KBM-7 (cell line): Measurements from ENCODE around the gene MYNN.

Source experiments
- DNase-seq: peaks from one replicate; pipeline ENCODE4 v3.0.0-alpha.2; 2015
- in situ Hi-C: fragments of 300-500 bp; cut with MboI; formaldehyde crosslinking; loops from 2 replicates; pipeline ENCODE4 v1.14.3; 2020; ENCODE audit warnings: low sequenced_read_pairs, low pct_unique_long_range_greater_than_20kb, mixed read lengths

The MYNN gene

DNA sequence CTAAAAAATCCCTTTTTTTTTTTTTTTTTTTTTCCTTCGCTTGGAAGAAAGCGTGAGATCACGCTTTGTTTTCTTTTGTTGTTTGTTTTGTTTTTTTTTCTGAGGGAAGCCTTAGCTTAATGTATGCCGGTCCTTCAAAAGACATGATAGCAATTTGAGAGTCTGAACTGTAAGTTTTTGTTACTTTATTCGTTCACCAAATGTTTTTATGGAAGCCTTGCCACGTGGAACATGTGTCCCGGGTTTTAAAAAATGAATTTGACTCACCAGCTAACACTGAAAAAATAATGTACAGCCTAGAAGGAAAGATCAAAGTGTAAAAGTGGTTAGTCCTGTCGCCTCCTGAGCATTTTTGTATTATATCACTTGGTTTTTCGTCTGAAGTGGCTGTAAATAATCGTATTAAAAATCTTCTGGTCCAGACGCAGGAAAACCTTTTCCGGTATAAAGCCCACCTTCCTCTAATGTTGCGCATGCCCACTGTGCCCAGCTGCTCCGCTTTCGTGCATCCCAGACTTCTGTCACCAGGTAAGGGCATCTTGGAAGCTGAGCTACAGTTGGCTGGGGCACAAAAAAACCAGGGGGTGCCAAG, 795 bp upstream of the MYNN start:
- peak; percentile 83 for DNase-seq
- in situ Hi-C loops: no loop called here

DNA sequence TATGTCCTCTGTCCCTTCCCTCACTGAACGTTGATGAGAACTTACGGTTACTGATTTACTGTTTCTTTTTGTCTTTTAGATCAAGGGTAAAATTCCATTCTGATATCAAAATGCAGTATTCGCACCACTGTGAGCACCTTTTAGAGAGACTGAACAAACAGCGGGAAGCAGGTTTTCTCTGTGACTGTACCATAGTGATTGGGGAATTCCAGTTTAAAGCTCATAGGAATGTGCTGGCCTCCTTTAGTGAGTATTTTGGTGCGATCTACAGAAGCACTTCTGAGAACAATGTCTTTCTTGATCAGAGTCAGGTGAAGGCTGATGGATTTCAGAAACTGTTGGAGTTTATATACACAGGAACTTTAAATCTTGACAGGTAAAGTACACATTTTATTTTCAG, 990 bp downstream of the MYNN start:
- in situ Hi-C loops: no loop called here
- DNase-seq: no peak

DNA sequence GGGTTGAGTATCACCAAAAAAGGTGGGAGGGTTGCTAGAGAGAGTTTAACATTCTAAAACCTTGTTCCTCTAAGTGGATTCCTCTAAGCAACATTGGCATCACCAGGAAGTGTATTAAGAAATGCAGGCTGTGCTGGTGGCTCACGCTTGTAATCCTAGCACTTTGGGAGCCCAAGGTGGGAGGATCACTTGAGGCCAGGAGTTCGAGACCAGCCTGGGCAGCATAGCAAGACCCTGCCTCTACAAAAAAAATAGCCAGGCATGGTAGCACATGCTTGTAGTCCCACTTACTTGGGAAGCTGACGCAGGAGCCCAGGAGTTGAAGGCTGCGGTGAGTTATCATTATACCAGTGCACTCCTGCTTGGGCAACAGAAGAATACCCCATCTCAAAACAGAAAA, 4.6 kb downstream of the MYNN start:
- DNase-seq: no peak
- in situ Hi-C loops: no loop called here

DNA sequence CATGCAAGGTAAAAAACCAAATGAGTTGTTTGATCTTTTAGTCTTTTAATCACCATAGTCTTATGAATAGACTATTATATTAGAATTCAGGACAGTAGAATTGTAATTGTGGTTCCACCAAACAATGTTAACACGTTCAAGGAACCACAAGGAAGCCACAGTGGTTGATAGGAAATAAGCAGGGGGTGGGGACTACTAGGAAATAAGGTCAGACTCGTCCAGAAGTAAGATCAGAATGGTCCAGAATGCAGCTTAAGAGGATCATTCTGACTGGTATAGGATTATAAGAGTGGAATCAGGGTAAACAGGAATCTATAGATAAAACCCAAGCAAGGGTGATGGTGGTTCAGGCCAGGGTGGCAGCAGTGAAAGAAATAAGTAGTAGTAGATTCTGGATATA, 7.5 kb downstream of the MYNN start:
- in situ Hi-C loops: no loop called here
- no peak for DNase-seq

DNA sequence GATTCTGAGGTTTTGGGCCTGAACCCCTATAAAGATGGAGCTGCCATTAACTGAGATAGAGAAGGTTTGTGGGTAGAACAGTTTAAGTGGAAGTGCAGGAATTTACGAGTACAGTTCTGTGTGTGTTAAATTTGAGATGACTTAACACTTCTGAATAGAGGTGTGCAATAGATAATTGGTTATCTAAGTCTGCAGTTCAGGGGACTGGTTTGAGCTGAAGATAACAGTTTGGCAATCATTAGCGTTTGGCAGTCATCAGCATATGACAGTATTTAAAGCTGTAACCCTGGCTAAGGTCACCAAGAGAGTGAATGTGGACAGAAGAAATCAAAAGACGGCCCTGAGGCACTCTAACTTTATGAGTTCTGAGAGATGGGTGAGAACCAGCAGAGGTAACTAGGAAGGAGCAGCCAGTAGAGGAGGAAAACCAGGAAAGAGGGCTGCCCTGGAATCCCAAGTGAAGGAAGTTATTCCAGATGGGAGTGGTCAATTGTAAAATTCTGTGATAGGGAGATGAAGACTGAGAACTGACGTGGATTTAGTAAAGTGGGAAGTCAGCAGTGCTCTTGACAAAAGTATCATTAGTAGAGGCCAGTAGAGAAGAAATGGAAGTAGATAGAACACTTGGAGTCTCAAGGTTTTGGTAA, 8.1 kb downstream of the MYNN start:
- in situ Hi-C loops: no loop called here
- DNase-seq: no peak

DNA sequence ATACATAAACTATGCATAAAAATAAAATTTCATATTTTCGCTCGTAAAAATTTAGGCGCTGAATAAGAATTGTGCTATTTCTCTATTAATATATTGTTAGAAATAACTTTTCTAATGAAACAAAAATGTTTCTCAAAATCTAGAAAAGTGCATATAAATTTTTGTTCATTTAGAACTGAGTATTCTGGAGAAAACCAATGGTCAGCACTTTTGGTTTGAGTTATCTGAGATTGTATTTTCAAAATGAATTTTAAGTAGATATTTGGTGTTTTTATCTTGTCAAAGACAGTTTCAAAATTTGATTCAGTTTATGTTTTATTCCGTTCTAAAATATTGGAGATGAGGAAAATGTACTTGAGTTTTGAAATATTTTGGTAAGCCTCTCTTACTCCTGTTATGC, 13.9 kb downstream of the MYNN start:
- no peak for DNase-seq
- in situ Hi-C loops: no loop called here

DNA sequence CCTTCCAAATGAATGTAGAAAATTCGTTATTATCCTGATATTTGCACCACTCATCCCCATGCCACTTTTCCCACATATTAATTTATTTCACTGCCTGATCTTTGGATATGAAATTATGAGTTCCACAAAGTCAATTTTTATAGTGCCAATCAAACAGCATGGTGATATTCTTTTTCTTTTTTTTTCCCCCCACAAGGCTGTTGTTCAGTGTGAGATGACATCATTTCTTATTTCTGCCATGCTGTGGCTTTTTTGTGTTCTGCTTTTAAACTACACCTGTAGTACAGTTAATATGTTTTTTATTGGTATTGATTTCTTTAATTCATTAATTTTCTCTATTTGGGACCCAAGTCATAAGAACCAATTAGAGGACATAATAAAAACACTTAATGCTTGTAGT, 14.6 kb downstream of the MYNN start:
- DNase-seq: no peak
- in situ Hi-C loops: no loop called here

DNA sequence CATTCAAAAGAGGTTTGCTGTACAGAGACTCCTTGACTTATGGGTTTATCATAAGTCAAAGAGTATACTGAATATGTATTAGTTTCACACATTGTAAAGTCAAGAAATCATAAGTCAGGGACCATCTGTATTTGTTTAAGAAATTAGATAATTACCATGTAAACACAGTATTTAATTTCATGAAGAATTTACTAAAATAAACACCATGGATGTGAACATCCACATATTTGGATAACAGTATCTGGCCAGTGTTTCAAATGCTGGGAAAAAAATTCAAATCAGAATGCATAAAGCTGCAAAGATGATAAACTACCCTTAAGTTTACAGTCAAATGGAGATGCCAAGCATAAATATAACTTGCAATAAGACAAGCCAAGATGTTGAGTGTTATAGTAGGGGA, 17.0 kb downstream of the MYNN start:
- in situ Hi-C loops: no loop called here
- no peak for DNase-seq

DNA sequence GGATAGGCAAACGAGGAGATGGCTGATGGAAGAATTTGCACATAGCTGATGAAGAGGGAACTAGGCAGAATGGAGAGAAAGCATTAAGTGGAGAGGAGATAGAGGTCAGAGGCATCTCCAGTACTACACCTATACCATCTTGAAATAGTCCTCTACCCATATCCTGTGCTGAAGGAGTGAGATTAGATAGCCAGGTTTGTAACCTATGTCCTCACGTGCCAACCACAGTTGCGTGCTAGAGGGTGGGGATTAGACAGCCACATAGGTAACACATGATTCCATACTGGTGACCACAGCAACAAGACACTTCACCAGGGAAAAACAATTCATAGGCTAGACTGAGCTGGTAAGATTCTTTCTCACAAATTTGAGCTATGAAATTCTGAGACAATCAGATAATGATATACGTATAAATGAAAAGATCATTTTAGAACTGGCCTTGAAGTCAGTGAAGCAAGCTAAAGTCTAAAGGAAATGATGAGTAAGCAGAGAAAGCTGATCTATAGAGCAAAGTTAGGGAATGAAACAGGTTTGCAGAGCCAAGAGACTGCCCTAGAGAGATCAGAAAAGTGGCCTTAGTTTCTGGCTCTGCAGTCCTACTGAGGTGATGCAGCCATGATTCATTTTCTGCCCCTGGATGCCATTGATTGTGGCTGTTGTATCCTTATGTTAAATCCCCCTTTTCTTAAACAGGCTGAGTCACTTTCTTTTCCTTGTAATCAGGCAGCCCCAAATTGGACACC, 17.7 kb downstream of the MYNN start:
- DNase-seq: no peak
- in situ Hi-C loops: no loop called here

DNA sequence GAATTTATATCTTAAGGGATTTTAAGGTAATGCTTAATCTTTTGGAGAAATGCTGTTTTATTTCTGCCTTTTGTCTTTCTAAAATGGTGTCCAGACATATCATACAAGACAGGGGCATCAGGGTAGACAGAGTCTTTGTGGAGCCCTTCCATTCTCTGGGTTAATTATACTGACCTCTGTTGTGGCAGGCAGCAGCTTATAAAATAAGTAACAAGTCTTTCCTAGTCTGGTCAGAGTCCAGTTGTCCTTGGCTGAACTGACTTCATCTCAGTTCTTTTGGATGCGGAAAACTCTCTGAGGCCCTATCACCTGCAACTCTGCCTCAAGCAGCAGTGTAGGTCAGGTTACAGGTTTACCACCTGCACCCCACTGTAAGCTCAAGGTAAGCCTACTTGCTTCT, 19.2 kb downstream of the MYNN start:
- no peak for DNase-seq
- in situ Hi-C loops: no loop called here

DNA sequence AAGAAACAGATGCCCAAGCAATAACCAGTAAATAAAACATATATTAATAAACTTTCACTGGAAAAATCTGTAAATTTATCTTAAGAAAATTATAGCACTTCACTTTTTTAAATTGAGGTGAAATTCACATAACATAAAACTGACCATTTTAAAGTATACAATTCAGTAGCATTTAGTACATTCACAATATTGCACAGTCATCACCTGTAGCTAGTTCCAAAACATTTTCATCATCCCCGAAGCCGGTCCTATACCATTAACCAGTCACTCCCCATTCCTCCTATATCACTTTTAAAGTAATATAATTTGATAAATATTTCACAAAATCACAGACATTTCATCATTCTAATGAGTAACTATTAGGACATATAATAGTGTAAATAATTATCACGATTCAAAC, 31.5 kb downstream of the MYNN start:
- no peak for DNase-seq
- in situ Hi-C loops: no loop called here

DNA sequence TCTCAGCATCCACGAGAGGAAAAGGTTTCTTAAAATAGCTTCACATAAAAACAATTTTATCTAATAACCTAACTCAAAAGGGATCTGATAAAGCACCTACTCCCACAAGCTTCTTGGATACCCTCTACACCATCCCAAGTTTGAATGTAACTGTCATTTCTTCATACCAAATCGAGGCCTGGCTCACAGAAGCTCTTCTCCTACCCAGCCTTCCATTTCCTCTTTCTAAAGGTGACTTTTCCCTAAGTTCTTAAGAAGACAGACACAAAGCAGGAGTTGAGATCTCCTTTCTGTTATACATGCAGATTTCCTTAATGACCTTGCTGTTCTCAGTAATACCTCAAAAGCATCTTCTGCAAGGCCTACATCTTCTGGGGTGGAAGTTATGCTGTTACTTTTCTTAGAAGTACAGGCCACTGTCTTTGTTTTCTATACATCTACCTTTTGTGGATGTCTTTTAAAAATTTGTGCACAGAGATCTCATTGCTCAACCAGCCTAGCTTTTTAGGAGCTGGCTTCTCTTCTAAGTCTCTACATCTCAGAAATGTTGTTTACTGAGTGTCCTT, 36.1 kb downstream of the MYNN start:
- in situ Hi-C loops: no loop called here
- DNase-seq: peak; percentile 40

DNA sequence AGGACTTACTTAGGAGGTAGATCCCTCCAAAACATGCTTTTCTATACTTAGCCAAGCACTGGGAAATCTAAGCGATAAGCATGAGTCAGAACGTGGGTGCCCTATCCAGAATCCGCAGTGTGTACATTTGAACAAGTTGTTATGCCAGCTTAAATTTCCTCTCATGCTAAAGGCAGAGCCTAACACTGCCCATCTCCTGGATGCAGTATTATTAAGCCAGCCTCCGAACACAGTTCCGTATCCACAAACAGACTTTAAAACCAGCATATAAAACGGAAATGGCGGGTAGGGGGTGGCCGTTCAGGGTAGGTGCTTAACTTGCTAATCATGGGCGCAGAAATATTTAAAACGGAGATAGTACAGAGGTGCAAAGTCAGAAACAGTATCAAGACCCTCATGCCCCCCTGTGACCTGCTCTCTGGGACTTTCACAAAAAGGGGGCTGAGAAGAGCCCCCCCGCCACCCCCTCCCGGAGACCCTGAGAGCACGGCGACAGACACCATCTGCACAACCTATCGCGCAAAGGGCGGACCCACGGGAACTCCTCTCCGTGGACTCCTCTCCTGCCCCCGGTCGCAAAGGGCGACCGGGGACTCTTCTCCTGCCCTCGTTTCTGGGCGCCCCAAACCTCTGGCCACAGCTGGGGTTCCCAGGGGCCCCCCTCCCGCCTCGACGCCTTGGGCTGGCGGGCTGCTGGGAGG, 38.6 kb downstream of the MYNN start:
- DNase-seq: peak; percentile 74
- in situ Hi-C loops: no loop called here

DNA sequence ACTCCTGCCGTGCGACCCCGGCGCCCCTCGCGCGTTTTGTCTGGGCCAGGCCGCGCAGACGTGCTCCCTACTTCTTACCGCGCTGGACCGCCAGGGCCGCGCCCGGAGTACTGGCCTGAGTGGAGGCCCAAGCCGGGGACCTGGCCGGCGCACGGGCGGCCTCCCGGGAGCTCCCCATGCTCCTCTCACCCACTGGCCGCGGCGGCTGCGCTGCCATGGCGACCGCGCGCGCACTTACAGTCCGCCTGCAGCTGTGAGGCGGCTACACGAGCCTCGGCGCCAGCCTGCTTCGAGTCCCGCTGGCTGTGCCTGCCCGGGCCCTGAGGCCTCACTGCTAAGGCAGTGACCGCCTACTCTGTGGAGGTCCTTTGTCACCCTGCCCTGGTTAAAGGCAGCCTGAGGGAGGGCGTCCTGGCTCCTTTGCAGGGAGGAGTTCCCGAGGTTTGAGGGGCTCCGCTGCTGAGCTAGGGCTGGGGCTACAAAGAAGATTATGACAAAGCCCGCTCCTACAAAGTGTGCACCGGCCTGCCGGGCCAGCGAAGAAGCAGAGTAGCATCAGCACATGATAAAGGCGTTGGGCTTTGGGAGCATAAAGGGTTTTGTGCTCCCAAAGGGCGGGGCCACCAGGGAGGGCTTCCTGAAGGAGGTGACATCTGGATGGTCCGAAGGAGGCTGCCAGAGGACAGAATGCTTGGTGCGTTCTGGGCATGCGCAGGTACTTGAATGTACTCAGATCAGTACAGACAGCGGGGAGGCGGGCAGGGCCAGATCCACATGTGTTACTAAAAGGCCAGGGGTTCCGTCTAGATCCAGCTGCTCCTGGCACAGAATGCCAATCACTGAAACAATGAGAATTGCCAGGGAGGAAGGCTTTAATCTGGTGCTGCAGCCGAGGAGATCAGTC, 39.4 kb downstream of the MYNN start, which contains the start of the genes LRRC34 and LRRIQ4:
Gene LRRC34 (minus strand): TSS at position 573 of the 904 bp plus-strand sequence. CDS start 356 bp downstream, at position 217.
Gene LRRIQ4 (plus strand): TSS at position 539 of the 904 bp plus-strand sequence. CDS start 9,052 bp downstream, outside the sequence.
- in situ Hi-C loops: no loop called here
- peak; percentile 83 for DNase-seq

DNA sequence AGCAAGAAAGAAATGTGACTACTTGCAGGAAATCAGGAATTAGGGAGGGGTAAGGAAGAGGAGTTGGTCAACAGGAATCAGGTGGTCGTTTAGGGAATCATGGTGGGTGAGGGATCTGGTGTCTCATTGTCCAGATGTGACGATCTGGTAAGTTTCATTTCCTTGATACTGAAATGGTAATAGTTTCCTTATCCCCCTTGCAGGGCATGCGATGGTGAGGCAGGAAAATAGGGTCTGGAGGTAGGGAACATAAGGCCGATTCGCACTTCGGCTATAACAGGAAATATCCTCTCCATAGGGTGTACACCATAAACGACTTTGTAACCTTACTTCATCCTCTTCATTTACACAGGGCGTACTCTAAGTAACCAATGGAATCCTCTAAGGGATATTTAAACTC, 40.1 kb downstream of the MYNN start:
- in situ Hi-C loops: no loop called here
- DNase-seq: no peak

DNA sequence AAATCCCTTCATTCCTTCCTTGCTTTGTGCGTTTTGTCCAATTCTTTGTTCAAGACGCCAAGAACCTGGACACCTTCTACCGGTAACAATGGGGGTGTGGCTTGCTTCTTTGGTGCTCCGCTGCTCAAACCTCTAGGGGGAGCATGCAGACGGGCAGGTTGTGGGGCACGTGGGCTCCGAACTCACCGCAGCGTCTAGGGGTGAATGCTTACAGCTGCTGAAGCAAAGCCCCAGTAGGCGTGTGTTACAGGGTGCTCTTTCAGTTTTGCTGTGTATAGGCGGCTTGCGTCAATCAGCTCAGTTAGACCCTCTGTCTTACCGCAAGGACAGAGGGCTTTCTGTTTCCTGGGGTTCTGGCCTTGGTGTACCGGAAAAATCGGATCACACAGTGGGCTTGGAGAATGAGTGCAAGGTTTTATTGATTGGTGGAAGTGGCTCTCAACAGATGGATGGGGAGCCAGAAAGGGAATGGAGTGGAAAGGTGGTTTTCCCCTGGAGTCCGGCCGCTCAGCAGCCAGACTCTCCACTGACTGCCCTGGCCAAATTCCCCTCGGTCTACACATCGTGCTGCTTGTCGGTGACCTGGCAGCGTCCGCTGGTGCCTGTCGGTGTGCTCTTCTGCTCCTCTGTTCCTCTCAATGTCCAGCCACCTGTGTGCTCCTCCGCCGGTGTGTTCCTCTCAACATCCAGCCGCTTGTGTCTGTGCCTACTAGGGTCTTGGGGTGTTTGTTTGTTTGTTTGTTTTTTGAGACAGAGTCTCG, 40.7 kb downstream of the MYNN start:
- peak; percentile 89 for DNase-seq
- in situ Hi-C loops: no loop called here

DNA sequence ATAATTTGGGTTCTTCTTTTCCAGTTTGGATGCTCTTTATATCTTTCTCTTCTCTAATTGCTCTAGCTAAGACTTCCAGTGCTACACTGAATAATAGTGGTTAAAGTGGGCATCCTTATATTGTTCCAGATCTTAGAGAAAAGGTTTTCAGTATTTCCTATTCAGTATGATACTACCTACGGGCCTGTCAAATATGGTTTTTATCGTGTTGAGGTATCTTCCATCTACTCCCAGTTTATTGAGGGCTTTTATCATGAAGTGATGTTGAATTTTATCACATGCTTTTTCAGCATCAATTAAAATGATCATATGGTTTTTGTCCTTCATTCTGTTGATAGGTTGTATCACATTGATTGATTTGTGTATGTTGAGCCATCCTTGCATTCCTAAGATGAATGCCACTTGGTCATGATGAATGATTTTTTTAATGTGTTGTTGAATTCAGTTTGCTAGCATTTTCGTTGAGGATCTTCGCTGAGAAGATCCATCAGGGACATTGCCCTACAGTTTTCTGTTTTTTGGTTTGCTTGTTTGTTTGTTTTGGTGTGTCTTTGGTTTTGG, 42.5 kb downstream of the MYNN start:
- in situ Hi-C loops: no loop called here
- no peak for DNase-seq

DNA sequence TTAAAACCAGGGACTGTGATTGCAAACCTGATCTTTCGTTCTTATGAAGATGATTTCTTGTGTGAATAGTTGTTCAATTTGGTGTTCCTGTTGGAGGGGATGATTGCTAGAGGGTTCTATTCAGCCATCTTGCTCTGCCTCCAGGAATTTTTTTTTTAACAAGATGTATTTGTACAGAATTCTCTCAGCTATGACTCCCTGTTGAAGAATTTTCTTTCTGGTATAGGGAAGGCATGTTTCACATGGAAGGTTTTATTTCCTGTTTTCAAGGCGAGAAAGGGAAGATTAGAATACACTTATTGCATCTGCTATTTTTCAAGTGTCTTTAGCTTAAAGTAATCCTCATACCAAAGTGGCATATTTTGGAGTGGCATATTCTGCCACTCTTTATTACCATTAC, 45.1 kb downstream of the MYNN start:
- no peak for DNase-seq
- in situ Hi-C loops: no loop called here
